ENCODE data around the gene AOPEP. TPM values are rescaled to one million over a fixed set of nuclear protein-coding genes. Genes with fewer than 3 reads are reported as not detected.

Gene AOPEP
- total and polyA plus RNA-seq, 9 of the 15 experiments (the other 6 are each of a cell fraction or from before 2014, with no cell fraction given): 4.5 to 19.3 (median 13.5) TPM

GRCh38 chr9:95028853-95029219, 302.3 kb downstream of the AOPEP start (continued):
- no peak for TF ChIP-seq E2F6 (IDR thresholded peaks at IDR 0.05; ENCODE audit: borderline replicate concordance in 1 of 2, extremely low read depth in 1 of 2, insufficient read depth in 1 of 2, insufficient read length in 1 of 2, low read depth in 1 of 2, low read length in 1 of 2, poor library complexity in 1 of 2, severe bottlenecking in 1 of 2)

DNA sequence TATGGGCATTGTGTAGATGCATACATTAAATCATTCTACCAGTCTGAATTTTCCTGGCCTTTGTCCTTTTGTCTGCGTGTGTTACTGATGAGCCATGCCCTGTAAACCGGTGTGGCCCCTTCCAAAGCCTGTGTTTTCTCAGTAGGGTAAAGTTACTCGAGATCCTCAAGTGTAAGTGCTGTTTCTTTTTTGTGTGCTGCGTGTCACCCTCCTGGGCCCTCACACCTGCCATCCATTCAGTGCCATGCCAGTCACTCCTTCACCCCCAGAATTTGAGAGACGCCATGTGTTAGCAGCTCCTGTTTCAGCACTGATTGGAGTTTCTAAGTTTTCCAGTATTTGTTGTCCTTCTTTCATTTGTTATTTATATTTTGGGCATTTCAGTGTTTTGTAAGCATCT, 302.8 kb downstream of the AOPEP start:
- ChIA-PET POLR2A (interaction anchor here (0.6 kb wide), 1 partner anchor 15 kb away, joined by 3 read pairs; no protein-coding TSS in a partner anchor), CTCF (ENCODE audit: low intra/inter-chr PET ratio) (no interaction called here)
- intact Hi-C loops (cut with micrococcal nuclease) (no loop called here), in situ Hi-C loops (cut with MboI) (no loop called here)
- ATAC-seq: no peak
- no peak overlapping the region for H3K4me3 ChIP-seq
- H3K27ac ChIP-seq (ENCODE audit: extremely low read depth, low read depth, low read length): no peak overlapping the region
- H2AFZ ChIP-seq (ENCODE audit: low read depth, low read length): no peak overlapping the region
- no peak overlapping the region for H3K4me2 ChIP-seq (ENCODE audit: insufficient read depth, low read length)
- H3K27me3 ChIP-seq (ENCODE audit: control insufficient read depth in 2 of 2, insufficient read depth in 2 of 2, low read length in 2 of 2): no peaks in the 10 kb centered on the region
- no peak overlapping the region for H3K9ac ChIP-seq (ENCODE audit: insufficient read depth in 1 of 2, low read depth in 2 of 2, low read length in 2 of 2)
- 70% methylated on average over 5 of the region's 5 CpGs for WGBS (ENCODE audit: insufficient coverage, low coverage, missing lambda C conversion rate)
- no peaks in the 10 kb centered on the region for H3K79me2 ChIP-seq (ENCODE audit: control insufficient read depth, insufficient read depth, low read length)
- TF ChIP-seq ZBED1 (IDR thresholded peaks at IDR 0.05) (no peak), BMI1 (IDR thresholded peaks at IDR 0.05; ENCODE audit: low read length) (no peak), ZBTB5 (IDR thresholded peaks at IDR 0.05) (no peak)
- TF ChIP-seq, protein P1, sequence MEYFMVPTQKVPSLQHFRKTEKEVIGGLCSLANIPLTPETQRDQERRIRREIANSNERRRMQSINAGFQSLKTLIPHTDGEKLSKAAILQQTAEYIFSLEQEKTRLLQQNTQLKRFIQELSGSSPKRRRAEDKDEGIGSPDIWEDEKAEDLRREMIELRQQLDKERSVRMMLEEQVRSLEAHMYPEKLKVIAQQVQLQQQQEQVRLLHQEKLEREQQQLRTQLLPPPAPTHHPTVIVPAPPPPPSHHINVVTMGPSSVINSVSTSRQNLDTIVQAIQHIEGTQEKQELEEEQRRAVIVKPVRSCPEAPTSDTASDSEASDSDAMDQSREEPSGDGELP (CRISPR knock-in tag; IDR thresholded peaks at IDR 0.05; ENCODE audit: borderline replicate concordance): no peak
- H4K20me1 ChIP-seq (replicated peaks; ENCODE audit: control insufficient read depth, insufficient read depth, low read length): no peaks in the 10 kb centered on the region; the same call in 1 of the 2 replicates
- H3K36me3 ChIP-seq (ENCODE audit: control insufficient read depth, insufficient read depth, low read length): no peaks in the 10 kb centered on the region
- no peak for FAIRE-seq
- H3K4me1 ChIP-seq (replicated peaks in 1 of 2; ENCODE audit: control insufficient read depth in 2 of 2, insufficient read depth in 2 of 2, low read length in 2 of 2): peaks cover 7 to 14% of the 10 kb centered on the region in 2 experiments; a peak in 4 of 5 replicates
- H3K9me3 ChIP-seq (replicated peaks; ENCODE audit: control insufficient read depth, insufficient read depth, low read depth, low read length): no peaks in the 10 kb centered on the region
- BruUV-seq (replicated peaks): no TSS peak
- DNase-seq (ENCODE audit: extremely low read depth in 1 of 4, low spot score in 3 of 4): no peak
- H3K9me1 ChIP-seq (ENCODE audit: control insufficient read depth, insufficient read depth, low read length): no peaks in the 10 kb centered on the region

All from K562 (cell line).